NCI-H1694 (cell line): ENCODE data around the gene CADPS.

ENCODE experiments used
- DNase-seq: peaks from one replicate; lab custom pipeline; 2025; lab: John Stamatoyannopoulos, UW

Gene CADPS

DNA sequence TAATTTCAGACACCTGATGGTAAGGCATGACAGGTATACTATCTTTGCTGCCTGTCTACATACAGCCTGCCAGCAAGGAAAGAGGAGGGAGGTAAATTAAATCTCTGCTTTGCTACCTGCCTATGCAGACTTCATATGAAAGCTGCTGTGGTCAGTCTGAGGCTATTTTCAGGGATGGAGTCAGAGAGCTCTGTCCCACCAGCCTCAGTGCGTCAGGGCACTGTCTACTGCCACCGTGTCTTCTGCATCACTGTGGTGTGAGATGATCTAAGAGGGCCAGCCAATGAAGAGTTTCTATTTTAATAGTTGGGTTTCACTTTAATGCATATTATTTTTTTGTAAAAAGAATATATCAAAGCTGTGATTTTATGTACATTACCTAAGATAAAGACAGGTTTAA, 125.6 kb downstream of the CADPS start:
- no peak for DNase-seq

GRCh38 chr3:62749130-62749529, 126.1 kb downstream of the CADPS start:
- no peak for DNase-seq

GRCh38 chr3:62737449-62737848, 137.8 kb downstream of the CADPS start:
- no peak for DNase-seq

GRCh38 chr3:62735510-62735909, 139.7 kb downstream of the CADPS start:
- no peak for DNase-seq

DNA sequence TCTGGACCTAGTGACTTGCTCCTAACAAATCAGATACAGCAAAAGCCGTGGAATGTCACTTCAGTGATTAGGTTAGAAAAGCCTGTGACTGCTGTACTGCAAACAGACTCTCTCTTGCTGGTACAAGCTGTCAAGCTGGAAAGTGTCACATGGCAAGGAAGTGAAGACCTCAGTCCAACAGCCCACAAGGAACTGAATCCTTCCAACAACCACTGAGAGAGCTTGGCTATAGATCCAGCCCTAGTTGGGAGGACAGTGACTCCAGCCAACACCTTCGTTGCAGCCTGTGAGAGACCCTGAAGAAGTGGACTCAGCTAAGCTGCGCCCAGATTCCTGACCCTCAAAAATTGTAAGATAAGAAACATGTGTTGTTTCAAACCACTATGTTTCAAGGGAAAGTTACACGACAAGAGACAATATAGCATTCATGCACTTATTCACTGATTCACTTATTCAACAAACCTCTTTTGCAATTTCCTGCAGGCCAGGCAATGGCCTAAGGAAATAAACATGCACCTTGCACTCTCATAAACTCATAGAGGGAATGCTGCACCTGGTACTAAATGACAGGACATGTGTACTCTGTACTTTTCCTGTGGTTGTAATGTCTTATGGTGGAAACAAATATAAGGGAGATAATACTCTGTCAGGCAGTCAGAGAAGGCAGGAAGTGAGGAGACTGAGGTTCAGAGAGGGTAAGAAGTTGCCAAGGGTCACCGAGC, 142.9 kb downstream of the CADPS start:
- DNase-seq: no peak

DNA sequence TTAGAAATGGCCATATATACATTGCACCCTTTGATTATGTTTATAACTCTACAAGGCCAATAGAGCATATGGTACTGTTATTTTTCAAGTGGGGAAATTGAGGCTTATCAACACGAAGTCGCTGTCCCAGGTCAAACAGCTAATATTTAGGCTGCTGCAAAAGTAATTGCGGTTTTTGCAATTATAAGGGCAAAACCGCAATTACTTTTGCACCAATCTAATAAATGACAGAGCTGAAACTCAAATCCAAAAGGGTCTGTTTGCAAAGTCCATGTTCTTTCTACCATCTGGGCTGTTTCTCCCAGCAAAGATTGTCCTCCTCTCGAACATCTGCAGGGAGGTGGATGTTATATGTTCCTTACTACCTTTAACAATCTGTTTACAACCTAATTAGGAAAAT, 147.2 kb downstream of the CADPS start:
- no peak for DNase-seq

- DNase-seq: no peak
Measured at GRCh38 chr3:62727536-62727935, 147.7 kb downstream of the CADPS start.

DNA sequence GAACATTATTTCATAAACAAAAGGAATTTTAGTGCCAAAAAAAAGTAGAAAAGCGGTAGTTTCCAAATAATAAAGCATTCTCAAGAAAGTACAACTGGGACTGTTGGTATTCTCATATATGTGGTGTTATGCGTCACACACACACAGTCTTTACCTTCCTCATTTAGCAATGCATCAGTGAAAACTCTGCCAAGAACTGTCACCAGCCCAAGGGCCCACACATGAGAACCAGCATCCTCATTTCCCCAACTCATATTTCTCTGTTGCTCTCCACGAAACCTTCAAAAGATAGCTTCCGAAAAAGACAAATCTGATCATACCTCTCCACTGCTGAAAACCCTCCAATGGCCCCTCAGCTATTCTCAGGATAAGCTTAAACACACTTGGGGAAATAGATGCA, 150.7 kb downstream of the CADPS start:
- no peak for DNase-seq

DNA sequence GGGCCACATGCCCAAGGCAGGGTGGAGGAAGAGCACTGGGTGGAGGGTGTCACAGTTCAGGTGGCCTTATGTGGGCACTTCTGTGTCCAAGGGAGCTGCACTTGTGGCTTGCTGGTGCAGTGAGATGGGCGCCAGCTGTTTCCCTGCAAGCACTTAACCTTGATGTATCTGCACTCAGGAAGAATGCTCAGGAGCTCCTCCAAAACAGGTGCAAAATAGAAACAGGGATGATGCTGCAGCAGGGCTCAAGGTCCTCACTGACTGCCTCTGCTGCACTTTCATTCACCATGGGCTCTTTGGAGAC, 151.3 kb downstream of the CADPS start:
- no peak for DNase-seq

- DNase-seq: no peak
Measured at GRCh38 chr3:62723166-62723913, 151.9 kb downstream of the CADPS start.

- DNase-seq: no peak
Measured at GRCh38 chr3:62722344-62722743, 152.9 kb downstream of the CADPS start.

GRCh38 chr3:62718515-62719320, 156.5 kb downstream of the CADPS start:
- DNase-seq: no peak

GRCh38 chr3:62718011-62718410, 157.2 kb downstream of the CADPS start:
- no peak for DNase-seq

DNA sequence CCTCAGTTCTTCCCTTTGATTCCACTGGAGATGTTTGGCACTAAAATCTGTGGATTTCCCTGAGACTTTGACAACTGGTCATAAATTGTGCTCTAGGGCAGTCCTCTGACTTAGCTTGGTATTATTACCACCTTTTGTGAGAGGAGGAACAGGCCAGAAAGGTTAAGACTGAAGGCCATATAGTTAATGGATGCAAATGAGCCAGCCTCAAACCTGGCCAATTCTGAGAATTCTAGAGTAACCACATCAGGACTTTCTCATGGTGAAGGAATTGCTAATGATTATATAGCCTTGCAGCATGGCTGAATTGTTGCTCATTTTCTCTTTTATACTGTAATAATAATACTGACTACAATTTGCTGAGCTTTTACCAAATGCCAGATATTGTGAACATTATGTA, 162.5 kb downstream of the CADPS start:
- DNase-seq: no peak

GRCh38 chr3:62710751-62711150, 164.5 kb downstream of the CADPS start:
- DNase-seq: no peak

- DNase-seq: no peak
Measured at GRCh38 chr3:62708638-62709373, 166.4 kb downstream of the CADPS start.

DNA sequence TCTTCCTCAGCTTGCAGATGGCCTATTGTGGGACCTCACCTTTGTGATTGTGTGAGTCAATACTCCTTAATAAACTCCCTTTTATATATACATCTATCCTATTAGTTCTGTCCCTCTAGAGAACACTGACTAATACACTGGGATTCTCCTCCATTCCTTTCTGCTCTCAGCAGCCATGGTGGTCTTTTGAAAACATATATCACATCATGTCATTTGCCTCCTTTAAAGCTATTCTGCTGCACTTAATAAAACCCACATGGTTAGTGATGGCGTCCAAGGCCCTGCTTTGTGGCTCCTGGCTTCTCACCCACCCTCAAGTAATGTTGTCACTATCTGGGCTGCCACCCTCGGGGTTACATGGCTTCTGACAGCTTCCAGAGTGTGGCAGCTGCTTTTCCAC, 169.5 kb downstream of the CADPS start:
- DNase-seq: no peak

DNA sequence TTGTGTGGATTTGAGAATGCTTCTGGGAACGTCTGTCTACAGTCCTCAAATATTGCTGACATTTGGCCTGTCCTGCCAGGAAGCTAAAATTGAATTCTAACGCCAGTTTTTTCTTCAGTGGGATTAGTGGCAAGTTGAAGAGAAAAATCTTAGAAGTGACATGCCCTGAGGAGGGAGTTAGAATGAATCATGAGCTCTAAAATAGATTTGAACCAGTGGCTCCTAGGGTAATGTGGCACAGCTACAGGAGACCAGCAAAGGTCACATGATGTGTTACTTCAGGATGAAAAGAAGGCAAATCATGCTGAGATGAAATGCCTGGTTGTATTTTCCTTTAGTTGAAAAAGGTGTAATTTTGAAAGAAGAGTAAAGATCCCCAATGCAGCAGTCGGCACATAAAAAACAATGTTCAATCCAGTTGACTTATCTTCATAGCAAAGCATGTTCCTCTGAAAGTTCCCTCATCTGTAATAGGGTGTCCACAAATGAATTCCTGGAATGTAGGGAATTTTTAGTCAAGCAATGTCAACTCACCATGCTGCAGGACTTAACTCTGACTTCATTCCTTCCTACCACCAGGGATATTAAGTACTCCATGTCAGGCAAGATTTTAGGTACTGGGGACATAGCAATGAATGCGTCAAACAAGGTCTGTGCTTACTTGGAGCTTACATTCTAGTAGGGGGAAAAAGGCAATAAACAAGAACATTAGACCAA, 171.6 kb downstream of the CADPS start:
- DNase-seq: no peak

DNA sequence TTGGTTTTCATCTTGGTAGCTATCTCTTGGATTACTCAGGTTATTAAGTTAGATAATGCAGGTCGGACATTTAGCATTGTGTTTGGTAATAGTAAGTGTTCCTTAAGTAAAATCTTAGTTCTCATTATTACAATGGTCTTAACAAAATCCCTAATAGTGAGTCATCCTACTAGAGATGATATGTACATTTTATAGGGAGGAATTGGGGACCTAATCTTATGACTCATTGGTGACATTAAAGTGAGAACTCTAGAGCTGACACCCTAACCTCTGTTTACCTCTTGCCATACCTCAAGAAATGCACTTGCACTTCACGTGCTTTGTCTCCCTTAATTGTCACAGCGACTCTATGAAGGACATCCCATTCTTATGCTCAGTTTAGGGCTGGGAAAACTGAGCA, 174.9 kb downstream of the CADPS start:
- DNase-seq: no peak

- DNase-seq: no peak
Measured at GRCh38 chr3:62699728-62700127, 175.5 kb downstream of the CADPS start.

DNA sequence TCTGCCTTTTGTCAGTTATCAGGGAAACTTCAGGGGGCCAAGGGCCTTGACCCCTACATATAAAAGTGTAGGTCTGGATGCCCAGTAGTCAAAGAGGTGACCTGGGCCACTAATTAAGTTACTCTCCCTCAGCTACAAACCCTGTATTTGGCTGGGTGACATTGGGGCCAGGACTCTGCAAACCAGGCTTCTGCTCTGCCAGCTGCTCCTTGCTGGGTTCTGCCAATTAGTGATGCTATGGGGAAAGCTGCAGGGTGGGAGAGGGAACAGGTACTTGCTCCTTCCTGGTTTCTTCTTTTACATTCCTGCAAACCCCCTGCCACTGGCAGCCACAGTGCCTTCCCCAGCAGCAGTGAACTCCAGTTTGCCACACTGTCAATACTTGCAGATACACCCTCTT, 179.2 kb downstream of the CADPS start:
- no peak for DNase-seq

DNA sequence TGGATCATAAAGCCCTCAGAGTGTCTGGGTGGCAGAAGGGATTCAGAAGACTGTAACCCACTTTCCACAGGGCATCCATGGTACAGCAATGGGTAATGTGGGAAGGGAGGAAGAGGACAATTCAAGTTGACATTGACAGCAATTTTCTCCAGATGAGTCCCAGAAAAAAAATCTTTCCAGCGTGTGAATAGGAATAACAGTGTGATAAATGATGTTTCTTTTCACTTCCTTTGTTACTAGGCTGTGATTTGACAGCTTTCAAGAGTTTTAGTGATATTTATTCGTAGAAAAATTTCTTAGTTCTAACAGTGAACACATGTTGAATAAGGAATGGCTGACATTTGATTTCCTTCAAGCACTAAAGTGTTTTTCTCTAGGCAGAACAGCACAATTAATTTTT, 186.4 kb downstream of the CADPS start:
- DNase-seq: no peak
